HG03460 (cell line): Measurements from ENCODE around the gene PRSS23.
"Not testable (repeated sequence)": the region's sequence is repeated elsewhere in the genome, so short reads cannot be mapped to it uniquely, and the experiment has no call there.

ENCODE experiments used
- ATAC-seq: cut with Tn5 transposase; IDR thresholded peaks from one replicate; pipeline ENCODE4 v1.9.1; 2021; ENCODE audit not compliant: unreplicated experiment

PRSS23 gene

GRCh38 chr11:86812322-86812670 is 12.0 kb downstream of the PRSS23 start:
- ATAC-seq: no peak

GRCh38 chr11:86812981-86813380 is 12.6 kb downstream of the PRSS23 start:
- no peak for ATAC-seq

- no peak for ATAC-seq
Measured at GRCh38 chr11:86814775-86815174, 14.4 kb downstream of the PRSS23 start.

GRCh38 chr11:86815726-86816125 is 15.4 kb downstream of the PRSS23 start:
- ATAC-seq: no peak

GRCh38 chr11:86816251-86816726 is 15.9 kb downstream of the PRSS23 start:
- no peak for ATAC-seq

- ATAC-seq: no peak
Measured at GRCh38 chr11:86818462-86819192, 18.3 kb downstream of the PRSS23 start.

GRCh38 chr11:86824139-86824538 is 23.8 kb downstream of the PRSS23 start:
- not testable (repeated sequence) for ATAC-seq

GRCh38 chr11:86834376-86834775 is 34.0 kb downstream of the PRSS23 start:
- ATAC-seq: not testable (repeated sequence)

GRCh38 chr11:86844762-86845508 is 44.6 kb downstream of the PRSS23 start:
- not testable (repeated sequence) for ATAC-seq

GRCh38 chr11:86848132-86848531 is 47.8 kb downstream of the PRSS23 start:
- no peak for ATAC-seq

- ATAC-seq: no peak
Measured at GRCh38 chr11:86849679-86850078, 49.3 kb downstream of the PRSS23 start.
